Left ventricle myocardium inferior (tissue), 1 donor: ENCODE data around the gene ARL15. TPM values are rescaled to one million over a fixed set of nuclear protein-coding genes. Genes with fewer than 3 reads are reported as not detected.

ENCODE experiments used
- DNase-seq: peaks from one replicate; pipeline ENCODE4 v3.0.0-alpha.2; 2020
- H3K27ac ChIP-seq: fragments of 200-600 bp; replicated peaks from 2 replicates; pipeline ENCODE4 v1.8.0; 2021
- H3K27me3 ChIP-seq: fragments of 200-600 bp; 2 replicates; pipeline ENCODE4 v1.8.0; 2021; ENCODE audit warnings: low read depth
- H3K36me3 ChIP-seq: fragments of 200-600 bp; 2 replicates; pipeline ENCODE4 v1.8.0; 2021
- H3K4me1 ChIP-seq: fragments of 200-600 bp; 2 replicates; pipeline ENCODE4 v1.8.0; 2021
- H3K4me3 ChIP-seq: fragments of 200-600 bp; 2 replicates; pipeline ENCODE4 v1.8.0; 2021; ENCODE audit warnings: mild to moderate bottlenecking, moderate library complexity
- H3K9me3 ChIP-seq: fragments of 200-600 bp; replicated peaks from 2 replicates; pipeline ENCODE4 v1.8.0; 2021
- intact Hi-C: fragments of 100-400 bp; cut with micrococcal nuclease; formaldehyde crosslinking; loops from one replicate; pipeline ENCODE4 v1.11.0; 2022
- total RNA-seq: library from RNA; stranded (reverse); fragmentation: NEBNext Ultra II Directional; extraction: Animal tissue kit (Norgen Biotek cat#: 25700); gene quantifications from one replicate; pipeline ENCODE4 v1.2.1, GENCODE V29; 2021
- TF ChIP-seq, protein P1 (sequence below): fragments of 200-600 bp; IDR thresholded peaks from 2 replicates; pipeline ENCODE4 v1.8.0; 2021; ENCODE audit warnings: antibody characterized with exemption, mild to moderate bottlenecking, borderline replicate concordance
- donor health status: DM: no; HTN: yes; CAD: no; lungs with severe emphysema.

ARL15 gene
- total RNA-seq, 1 donor from 2014 or later: 18.2 TPM

DNA sequence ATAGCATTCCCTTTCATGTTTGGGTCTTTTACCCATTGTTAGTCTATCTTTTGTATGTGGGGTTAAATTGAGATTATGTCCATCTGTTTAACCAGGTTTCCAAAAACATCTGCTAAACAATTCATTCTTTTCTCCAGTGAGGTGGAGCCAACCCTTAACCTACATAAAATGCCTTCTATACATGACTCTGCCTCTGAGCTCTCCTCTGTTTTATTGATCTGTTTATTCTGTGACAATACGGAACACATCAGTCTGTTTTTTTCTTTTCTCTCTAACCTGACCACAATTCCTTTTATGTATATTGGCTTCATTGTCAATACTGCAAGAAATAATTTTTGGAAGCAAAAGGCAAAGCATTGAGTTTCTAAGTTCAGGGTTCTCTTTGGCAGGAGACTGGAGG is 9.9 kb upstream of the ARL15 start:
- TF ChIP-seq, protein P1, sequence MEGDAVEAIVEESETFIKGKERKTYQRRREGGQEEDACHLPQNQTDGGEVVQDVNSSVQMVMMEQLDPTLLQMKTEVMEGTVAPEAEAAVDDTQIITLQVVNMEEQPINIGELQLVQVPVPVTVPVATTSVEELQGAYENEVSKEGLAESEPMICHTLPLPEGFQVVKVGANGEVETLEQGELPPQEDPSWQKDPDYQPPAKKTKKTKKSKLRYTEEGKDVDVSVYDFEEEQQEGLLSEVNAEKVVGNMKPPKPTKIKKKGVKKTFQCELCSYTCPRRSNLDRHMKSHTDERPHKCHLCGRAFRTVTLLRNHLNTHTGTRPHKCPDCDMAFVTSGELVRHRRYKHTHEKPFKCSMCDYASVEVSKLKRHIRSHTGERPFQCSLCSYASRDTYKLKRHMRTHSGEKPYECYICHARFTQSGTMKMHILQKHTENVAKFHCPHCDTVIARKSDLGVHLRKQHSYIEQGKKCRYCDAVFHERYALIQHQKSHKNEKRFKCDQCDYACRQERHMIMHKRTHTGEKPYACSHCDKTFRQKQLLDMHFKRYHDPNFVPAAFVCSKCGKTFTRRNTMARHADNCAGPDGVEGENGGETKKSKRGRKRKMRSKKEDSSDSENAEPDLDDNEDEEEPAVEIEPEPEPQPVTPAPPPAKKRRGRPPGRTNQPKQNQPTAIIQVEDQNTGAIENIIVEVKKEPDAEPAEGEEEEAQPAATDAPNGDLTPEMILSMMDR: no peak
- Histone ChIP-seq H3K4me3 (no peak overlapping the region), H3K27me3 (no peaks in the 10 kb centered on the region), H3K36me3 (no peaks in the 10 kb centered on the region), H3K4me1 (no peaks in the 10 kb centered on the region), H3K27ac (no peak overlapping the region), H3K9me3 (no peaks in the 10 kb centered on the region)
- intact Hi-C loops: no loop called here
- no peak for DNase-seq

DNA sequence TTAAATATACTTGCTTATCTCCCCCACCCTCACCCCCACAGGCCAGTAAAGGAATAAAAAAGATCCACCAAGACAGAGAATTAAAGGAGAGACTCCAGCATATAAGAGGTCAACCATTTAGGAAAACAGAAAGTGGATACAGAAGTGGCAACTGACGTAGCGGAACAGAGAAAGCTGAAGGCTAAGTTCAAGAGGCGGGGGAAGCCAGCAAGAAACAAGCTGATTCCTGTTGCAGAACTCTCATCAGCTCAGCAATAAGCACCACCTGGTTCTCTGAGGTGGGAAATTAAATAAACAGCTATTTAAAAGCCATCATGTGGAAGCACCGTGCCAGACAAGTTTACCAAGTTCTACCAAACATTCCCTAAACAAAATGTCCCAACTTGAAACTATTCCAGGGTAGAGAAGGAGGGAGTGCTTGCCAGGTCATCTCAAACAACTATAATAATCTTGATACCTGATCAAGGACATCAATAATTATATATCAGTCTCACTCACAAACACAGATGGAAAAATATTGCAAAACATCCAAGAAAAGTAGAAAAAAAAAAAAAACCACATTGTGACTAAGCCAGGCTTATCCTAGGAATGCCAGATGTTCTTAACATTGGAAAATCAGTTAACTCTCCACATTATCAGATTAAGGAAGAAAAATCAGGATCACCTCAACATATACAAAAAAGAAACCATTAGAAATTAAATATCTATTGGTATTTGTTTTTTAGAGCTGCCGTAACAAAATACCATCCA is 7.3 kb upstream of the ARL15 start:
- Histone ChIP-seq H3K27me3 (no peaks in the 10 kb centered on the region), H3K4me1 (no peaks in the 10 kb centered on the region), H3K36me3 (no peaks in the 10 kb centered on the region), H3K9me3 (no peaks in the 10 kb centered on the region), H3K4me3 (no peak overlapping the region), H3K27ac (no peak overlapping the region)
- intact Hi-C loops: no loop called here
- TF ChIP-seq, protein P1: no peak
- no peak for DNase-seq

DNA sequence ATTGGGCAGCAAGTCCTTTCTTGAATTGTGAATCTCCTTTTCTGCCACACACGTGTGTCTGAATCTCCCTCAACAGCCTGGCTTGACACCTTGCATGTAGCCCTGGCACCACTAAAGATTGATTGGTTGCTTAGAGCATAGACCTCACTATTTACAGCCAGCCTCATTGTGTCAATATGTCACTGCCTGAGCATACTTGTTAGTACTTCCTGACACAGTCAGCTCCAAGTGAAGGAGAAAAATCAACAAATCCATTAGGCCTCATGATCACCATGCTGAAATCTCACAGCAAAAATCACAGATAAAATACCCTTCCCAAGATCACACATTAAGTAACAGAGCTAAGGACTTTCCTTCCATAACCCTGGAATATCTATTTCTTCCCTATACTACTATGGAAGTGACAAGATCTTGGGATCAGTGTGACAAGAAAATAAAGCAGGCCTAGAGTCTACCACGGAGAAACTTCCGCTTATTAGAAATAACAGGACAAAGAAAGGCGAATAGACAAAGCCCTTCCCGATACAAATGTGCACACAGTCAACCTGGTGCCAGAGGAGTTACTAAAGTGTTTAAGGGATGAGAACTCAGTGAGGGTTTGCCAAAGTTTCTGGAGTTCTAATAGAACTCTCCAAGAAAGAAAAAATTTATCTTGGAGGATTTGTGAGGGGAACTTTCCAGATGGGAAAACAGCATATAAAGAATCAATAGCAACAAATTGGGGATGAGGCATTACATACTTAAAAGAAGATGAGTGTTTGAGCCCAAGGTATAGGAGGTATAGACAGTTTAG is 5.6 kb upstream of the ARL15 start:
- Histone ChIP-seq H3K4me3 (no peak overlapping the region), H3K9me3 (no peaks in the 10 kb centered on the region), H3K4me1 (peaks cover 9% of the 10 kb centered on the region), H3K27ac (no peak overlapping the region), H3K36me3 (no peaks in the 10 kb centered on the region), H3K27me3 (no peaks in the 10 kb centered on the region)
- no peak for DNase-seq
- TF ChIP-seq, protein P1: no peak
- intact Hi-C loops: no loop called here

DNA sequence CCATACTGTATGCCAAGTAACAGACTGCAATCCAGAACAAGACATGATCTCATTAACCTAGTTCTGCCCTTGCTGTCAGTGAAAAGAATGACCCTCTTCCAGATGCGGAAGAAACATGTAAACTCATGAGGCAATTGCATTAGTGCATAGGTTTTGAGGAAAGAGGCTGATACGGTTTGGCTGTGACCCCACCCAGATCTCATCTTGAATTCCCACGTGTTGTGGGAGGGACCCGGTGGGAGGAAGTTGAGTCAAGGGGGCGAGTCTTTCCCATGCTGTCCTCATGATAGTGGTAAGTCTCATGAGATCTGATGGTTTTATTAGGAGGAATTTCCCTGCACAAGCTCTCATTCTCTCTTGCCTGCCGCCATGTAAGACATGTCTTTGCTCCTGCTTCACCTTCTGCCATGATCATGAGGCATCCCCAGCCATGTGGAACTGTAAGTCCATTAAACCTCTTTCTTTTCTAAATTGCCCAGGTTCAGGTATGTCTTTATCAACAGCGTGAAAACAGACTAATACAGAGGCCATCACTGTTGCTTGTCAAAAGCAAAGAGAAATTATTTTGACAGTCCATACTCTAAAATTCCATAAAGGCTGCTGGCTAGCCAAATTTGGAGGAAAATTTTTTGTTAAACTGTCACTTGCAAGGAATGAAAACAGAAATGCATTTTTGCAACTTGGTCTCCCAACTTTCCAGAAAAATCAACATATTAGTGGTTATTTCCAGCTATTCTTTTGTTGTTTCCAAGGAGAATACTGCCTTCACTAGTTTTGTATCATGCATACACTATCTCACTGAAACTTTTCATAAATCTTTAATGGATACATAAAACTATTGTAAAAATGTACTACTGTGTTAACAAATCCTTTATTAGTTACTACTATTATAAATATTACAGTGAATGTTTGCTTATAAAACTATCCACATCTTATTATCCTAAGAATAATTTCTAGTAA is 3.2 kb upstream of the ARL15 start:
- Histone ChIP-seq H3K9me3 (no peaks in the 10 kb centered on the region), H3K27ac (no peak overlapping the region), H3K27me3 (no peaks in the 10 kb centered on the region), H3K36me3 (no peaks in the 10 kb centered on the region), H3K4me1 (peaks cover 30% of the 10 kb centered on the region), H3K4me3 (no peak overlapping the region)
- DNase-seq: no peak
- TF ChIP-seq, protein P1: no peak
- intact Hi-C loops: loop anchor here (5.0 kb wide), 1 partner anchor 104 kb away; no protein-coding TSS in a partner anchor

DNA sequence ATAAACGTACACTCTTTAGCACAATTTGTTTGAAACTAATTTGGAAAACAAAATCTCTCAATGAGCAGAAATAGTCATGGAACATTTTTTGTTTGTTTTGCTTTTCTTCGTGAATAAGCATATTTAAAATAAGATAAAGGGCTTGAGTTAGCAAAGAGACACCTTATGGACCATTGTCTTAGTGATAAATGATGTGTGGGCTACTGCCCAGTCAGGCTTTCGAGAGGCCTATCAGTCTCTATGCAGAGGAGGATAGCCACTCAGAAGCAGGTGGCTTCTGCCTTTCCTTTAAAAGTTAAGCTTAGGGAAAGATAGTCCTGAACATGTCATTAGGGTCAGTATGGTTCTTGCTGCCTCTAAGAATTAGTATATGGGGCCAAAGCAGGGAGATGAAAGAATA is 2.1 kb upstream of the ARL15 start:
- H3K9me3 ChIP-seq: no peaks in the 10 kb centered on the region
- H3K27me3 ChIP-seq: no peaks in the 10 kb centered on the region
- intact Hi-C loops: loop anchor here (5.0 kb wide), 1 partner anchor 105 kb away; no protein-coding TSS in a partner anchor
- H3K4me3 ChIP-seq: no peak overlapping the region
- no peak for DNase-seq
- peaks cover 41% of the 10 kb centered on the region for H3K4me1 ChIP-seq
- no peaks in the 10 kb centered on the region for H3K36me3 ChIP-seq
- TF ChIP-seq, protein P1: no peak
- no peak overlapping the region for H3K27ac ChIP-seq
